GM12878 (cell line): ENCODE results near the gene PLXNC1. TPM values are rescaled to one million over a fixed set of nuclear protein-coding genes. Genes with fewer than 3 reads are reported as not detected.

Source experiments
- BCL11A ChIP-seq: IDR thresholded peaks from 2 replicates; pipeline ENCODE4 v1.6.1; 2011; ENCODE audit warnings: low read depth, low read length
- BHLHE40 ChIP-seq, 2 experiments: fragments of 450-650 bp in 1 of 2; IDR thresholded peaks; 2 replicates each; pipeline ENCODE4 v1.6.1; 2011 to 2017; ENCODE audit warnings: low read depth in 2 of 2, borderline replicate concordance in 1 of 2, improper control_type of control experiment in 1 of 2, low read length in 1 of 2, mild to moderate bottlenecking in 1 of 2
- CBFB ChIP-seq: IDR thresholded peaks from 2 replicates; pipeline ENCODE4 v1.6.1; 2016; ENCODE audit warnings: antibody characterized with exemption, low read depth
- IRF4 ChIP-seq: IDR thresholded peaks from 2 replicates; pipeline ENCODE4 v1.6.1; 2011; ENCODE audit warnings: low read depth, low read length
- POLR2AphosphoS5 ChIP-seq: IDR thresholded peaks from 2 replicates; pipeline ENCODE4 v1.6.1; 2011; ENCODE audit warnings: mild to moderate bottlenecking, low read length, inconsistent platforms
- RAD21 ChIP-seq: IDR thresholded peaks from 2 replicates; pipeline ENCODE4 v1.6.1; 2011; ENCODE audit warnings: mild to moderate bottlenecking, low read depth, low read length, moderate library complexity; ENCODE audit not compliant: insufficient read depth
- RAD51 ChIP-seq: fragments of 450-650 bp; IDR thresholded peaks from 2 replicates; pipeline ENCODE4 v1.6.1; 2016; ENCODE audit warnings: moderate library complexity, mild to moderate bottlenecking, inconsistent platforms
- RUNX3 ChIP-seq: IDR thresholded peaks from 2 replicates; pipeline ENCODE4 v1.6.1; 2012; ENCODE audit warnings: low read length, inconsistent platforms
- WRNIP1 ChIP-seq: IDR thresholded peaks from 2 replicates; pipeline ENCODE4 v1.6.1; 2011; ENCODE audit warnings: low read depth, low read length, improper control_type of control experiment, borderline replicate concordance
- polyA plus RNA-seq, 11 experiments: library from polyadenylated mRNA; depleted of rRNA in 4 of 11; unstranded in 6 of 11; stranded (reverse) in 5 of 11; fragments of >200 nt; fragmentation: Nextera tagmentation in 4 of 11; fragmentation: Illumina TruSeq in 1 of 11; extraction: Ambion mirVana in 4 of 11; extraction: Trizol in 1 of 11; gene quantifications; 1 replicate in 1 of 11; 2 replicates in 10 of 11; pipeline versions ENCODE4 v1.2.1 to v1.2.3, GENCODE V29; 2011 to 2016; ENCODE audit warnings: inconsistent platforms in 2 of 11, missing spikeins in 2 of 11, low read depth in 1 of 11
- total RNA-seq, 4 experiments: library from RNA; depleted of rRNA in 3 of 4; stranded (reverse); fragments of >200 nt in 3 of 4; fragmentation: Illumina TruSeq in 1 of 4; extraction: Trizol in 1 of 4; gene quantifications; 2 replicates each; pipeline versions ENCODE4 v1.2.1 to v1.2.3, GENCODE V29; 2013 to 2021
- TF ChIP-seq, protein P1 (sequence below): IDR thresholded peaks from 2 replicates; pipeline ENCODE4 v1.6.1; 2011; ENCODE audit warnings: low read depth, low read length, improper control_type of control experiment, borderline replicate concordance
- TF ChIP-seq, protein P2 (sequence below): fragments of 450-650 bp; IDR thresholded peaks from 2 replicates; pipeline ENCODE4 v1.6.1; 2018; ENCODE audit warnings: borderline replicate concordance, mild to moderate bottlenecking; ENCODE audit not compliant: partially characterized antibody
- TF ChIP-seq, protein P3 (sequence below): fragments of 450-650 bp; IDR thresholded peaks from 2 replicates; pipeline ENCODE4 v1.6.1; 2017; ENCODE audit warnings: mild to moderate bottlenecking, low read depth, inconsistent platforms; ENCODE audit not compliant: poor library complexity, severe bottlenecking
- TF ChIP-seq, protein P4 (sequence below): fragments of 450-650 bp; IDR thresholded peaks from 2 replicates; pipeline ENCODE4 v1.6.1; 2017; ENCODE audit warnings: antibody characterized with exemption, mild to moderate bottlenecking, moderate library complexity
- TF ChIP-seq, protein P5 (sequence below): fragments of 150-350 bp; IDR thresholded peaks from 2 replicates; pipeline ENCODE4 v1.6.1; 2016; ENCODE audit warnings: low read depth, low read length
- TF ChIP-seq, protein P6 (sequence below): fragments of 450-650 bp; IDR thresholded peaks from 2 replicates; pipeline ENCODE4 v1.6.1; 2016; ENCODE audit warnings: mild to moderate bottlenecking
- TF ChIP-seq, protein P7 (sequence below): IDR thresholded peaks from 2 replicates; pipeline ENCODE4 v1.6.1; 2012; ENCODE audit warnings: low read depth, low read length, improper control_type of control experiment

PLXNC1 gene
- total and polyA plus RNA-seq, 10 of the 15 experiments (the other 5 are each of a cell fraction or from before 2014, with no cell fraction given) = 5.2 to 41.2 (median 24.6) TPM

DNA sequence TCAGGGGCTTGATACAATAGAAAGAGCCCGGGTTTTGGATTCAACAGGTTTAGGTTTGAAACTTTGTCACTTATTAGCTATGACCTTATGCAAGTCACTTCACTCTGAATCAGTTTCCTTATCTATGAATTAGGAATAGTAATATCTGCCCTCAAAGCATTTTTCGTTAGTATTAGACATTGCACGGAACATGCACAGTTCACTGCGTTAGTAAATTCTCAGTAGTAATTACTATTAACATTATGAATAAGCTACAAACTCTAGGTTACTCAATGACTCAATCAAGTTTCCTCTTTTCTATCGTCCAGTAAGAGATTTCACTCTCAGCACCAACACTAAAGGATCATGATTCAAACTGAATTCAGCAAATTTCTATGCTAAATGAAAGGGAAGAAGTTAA, 161.0 kb downstream of the PLXNC1 start (continued):
- TF ChIP-seq BHLHE40 (IDR thresholded peaks at IDR 0.05; ENCODE audit: borderline replicate concordance in 1 of 2, low read depth in 2 of 2, low read length in 1 of 2) = no peak
- TF ChIP-seq RUNX3 = peak; percentile 53
- TF ChIP-seq, protein P1, sequence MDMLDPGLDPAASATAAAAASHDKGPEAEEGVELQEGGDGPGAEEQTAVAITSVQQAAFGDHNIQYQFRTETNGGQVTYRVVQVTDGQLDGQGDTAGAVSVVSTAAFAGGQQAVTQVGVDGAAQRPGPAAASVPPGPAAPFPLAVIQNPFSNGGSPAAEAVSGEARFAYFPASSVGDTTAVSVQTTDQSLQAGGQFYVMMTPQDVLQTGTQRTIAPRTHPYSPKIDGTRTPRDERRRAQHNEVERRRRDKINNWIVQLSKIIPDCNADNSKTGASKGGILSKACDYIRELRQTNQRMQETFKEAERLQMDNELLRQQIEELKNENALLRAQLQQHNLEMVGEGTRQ = no peak
- TF ChIP-seq, protein P2, sequence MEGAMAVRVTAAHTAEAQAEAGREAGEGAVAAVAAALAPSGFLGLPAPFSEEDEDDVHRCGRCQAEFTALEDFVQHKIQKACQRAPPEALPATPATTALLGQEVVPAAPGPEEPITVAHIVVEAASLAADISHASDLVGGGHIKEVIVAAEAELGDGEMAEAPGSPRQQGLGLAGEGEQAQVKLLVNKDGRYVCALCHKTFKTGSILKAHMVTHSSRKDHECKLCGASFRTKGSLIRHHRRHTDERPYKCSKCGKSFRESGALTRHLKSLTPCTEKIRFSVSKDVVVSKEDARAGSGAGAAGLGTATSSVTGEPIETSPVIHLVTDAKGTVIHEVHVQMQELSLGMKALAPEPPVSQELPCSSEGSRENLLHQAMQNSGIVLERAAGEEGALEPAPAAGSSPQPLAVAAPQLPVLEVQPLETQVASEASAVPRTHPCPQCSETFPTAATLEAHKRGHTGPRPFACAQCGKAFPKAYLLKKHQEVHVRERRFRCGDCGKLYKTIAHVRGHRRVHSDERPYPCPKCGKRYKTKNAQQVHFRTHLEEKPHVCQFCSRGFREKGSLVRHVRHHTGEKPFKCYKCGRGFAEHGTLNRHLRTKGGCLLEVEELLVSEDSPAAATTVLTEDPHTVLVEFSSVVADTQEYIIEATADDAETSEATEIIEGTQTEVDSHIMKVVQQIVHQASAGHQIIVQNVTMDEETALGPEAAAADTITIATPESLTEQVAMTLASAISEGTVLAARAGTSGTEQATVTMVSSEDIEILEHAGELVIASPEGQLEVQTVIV = no peak
- TF ChIP-seq, protein P3, sequence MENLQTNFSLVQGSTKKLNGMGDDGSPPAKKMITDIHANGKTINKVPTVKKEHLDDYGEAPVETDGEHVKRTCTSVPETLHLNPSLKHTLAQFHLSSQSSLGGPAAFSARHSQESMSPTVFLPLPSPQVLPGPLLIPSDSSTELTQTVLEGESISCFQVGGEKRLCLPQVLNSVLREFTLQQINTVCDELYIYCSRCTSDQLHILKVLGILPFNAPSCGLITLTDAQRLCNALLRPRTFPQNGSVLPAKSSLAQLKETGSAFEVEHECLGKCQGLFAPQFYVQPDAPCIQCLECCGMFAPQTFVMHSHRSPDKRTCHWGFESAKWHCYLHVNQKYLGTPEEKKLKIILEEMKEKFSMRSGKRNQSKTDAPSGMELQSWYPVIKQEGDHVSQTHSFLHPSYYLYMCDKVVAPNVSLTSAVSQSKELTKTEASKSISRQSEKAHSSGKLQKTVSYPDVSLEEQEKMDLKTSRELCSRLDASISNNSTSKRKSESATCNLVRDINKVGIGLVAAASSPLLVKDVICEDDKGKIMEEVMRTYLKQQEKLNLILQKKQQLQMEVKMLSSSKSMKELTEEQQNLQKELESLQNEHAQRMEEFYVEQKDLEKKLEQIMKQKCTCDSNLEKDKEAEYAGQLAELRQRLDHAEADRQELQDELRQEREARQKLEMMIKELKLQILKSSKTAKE = peak; percentile 18
- TF ChIP-seq BCL11A = peak; percentile 78; the same call in 1 of the 2 replicates
- TF ChIP-seq CBFB = no peak
- TF ChIP-seq, protein P4, sequence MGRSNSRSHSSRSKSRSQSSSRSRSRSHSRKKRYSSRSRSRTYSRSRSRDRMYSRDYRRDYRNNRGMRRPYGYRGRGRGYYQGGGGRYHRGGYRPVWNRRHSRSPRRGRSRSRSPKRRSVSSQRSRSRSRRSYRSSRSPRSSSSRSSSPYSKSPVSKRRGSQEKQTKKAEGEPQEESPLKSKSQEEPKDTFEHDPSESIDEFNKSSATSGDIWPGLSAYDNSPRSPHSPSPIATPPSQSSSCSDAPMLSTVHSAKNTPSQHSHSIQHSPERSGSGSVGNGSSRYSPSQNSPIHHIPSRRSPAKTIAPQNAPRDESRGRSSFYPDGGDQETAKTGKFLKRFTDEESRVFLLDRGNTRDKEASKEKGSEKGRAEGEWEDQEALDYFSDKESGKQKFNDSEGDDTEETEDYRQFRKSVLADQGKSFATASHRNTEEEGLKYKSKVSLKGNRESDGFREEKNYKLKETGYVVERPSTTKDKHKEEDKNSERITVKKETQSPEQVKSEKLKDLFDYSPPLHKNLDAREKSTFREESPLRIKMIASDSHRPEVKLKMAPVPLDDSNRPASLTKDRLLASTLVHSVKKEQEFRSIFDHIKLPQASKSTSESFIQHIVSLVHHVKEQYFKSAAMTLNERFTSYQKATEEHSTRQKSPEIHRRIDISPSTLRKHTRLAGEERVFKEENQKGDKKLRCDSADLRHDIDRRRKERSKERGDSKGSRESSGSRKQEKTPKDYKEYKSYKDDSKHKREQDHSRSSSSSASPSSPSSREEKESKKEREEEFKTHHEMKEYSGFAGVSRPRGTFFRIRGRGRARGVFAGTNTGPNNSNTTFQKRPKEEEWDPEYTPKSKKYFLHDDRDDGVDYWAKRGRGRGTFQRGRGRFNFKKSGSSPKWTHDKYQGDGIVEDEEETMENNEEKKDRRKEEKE = no peak
- TF ChIP-seq, protein P5, sequence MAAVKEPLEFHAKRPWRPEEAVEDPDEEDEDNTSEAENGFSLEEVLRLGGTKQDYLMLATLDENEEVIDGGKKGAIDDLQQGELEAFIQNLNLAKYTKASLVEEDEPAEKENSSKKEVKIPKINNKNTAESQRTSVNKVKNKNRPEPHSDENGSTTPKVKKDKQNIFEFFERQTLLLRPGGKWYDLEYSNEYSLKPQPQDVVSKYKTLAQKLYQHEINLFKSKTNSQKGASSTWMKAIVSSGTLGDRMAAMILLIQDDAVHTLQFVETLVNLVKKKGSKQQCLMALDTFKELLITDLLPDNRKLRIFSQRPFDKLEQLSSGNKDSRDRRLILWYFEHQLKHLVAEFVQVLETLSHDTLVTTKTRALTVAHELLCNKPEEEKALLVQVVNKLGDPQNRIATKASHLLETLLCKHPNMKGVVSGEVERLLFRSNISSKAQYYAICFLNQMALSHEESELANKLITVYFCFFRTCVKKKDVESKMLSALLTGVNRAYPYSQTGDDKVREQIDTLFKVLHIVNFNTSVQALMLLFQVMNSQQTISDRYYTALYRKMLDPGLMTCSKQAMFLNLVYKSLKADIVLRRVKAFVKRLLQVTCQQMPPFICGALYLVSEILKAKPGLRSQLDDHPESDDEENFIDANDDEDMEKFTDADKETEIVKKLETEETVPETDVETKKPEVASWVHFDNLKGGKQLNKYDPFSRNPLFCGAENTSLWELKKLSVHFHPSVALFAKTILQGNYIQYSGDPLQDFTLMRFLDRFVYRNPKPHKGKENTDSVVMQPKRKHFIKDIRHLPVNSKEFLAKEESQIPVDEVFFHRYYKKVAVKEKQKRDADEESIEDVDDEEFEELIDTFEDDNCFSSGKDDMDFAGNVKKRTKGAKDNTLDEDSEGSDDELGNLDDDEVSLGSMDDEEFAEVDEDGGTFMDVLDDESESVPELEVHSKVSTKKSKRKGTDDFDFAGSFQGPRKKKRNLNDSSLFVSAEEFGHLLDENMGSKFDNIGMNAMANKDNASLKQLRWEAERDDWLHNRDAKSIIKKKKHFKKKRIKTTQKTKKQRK = no peak
- TF ChIP-seq POLR2AphosphoS5 = no peak
- no peak for TF ChIP-seq RAD21
- TF ChIP-seq, protein P6, sequence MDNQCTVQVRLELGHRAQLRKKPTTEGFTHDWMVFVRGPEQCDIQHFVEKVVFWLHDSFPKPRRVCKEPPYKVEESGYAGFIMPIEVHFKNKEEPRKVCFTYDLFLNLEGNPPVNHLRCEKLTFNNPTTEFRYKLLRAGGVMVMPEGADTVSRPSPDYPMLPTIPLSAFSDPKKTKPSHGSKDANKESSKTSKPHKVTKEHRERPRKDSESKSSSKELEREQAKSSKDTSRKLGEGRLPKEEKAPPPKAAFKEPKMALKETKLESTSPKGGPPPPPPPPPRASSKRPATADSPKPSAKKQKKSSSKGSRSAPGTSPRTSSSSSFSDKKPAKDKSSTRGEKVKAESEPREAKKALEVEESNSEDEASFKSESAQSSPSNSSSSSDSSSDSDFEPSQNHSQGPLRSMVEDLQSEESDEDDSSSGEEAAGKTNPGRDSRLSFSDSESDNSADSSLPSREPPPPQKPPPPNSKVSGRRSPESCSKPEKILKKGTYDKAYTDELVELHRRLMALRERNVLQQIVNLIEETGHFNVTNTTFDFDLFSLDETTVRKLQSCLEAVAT = no peak
- TF ChIP-seq RAD51 = no peak
- TF ChIP-seq IRF4 = 0 out of 2 replicates have a peak, but pooled peaks have one; percentile 41
- no peak for TF ChIP-seq WRNIP1
- TF ChIP-seq, protein P7, sequence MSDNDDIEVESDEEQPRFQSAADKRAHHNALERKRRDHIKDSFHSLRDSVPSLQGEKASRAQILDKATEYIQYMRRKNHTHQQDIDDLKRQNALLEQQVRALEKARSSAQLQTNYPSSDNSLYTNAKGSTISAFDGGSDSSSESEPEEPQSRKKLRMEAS = no peak
